Osteocyte (in vitro differentiated cells): Measurements from ENCODE around the gene PBX2. TPM values are rescaled to one million over a fixed set of nuclear protein-coding genes. Genes with fewer than 3 reads are reported as not detected.

ENCODE experiments used
- DNase-seq: peaks from one replicate; pipeline ENCODE4 v3.0.0; 2021; ENCODE audit warnings: mixed read lengths; ENCODE audit not compliant: unreplicated experiment; ENCODE audit errors: extremely low spot score
- H3K27ac Mint-ChIP-seq: one replicate; pipeline ENCODE4 v1.8.0; 2021; ENCODE audit warnings: mild to moderate bottlenecking, mixed read lengths; ENCODE audit not compliant: unreplicated experiment
- H3K27me3 Mint-ChIP-seq: one replicate; pipeline ENCODE4 v1.8.0; 2021; ENCODE audit warnings: mixed read lengths; ENCODE audit not compliant: unreplicated experiment
- H3K36me3 Mint-ChIP-seq: one replicate; pipeline ENCODE4 v1.8.0; 2021; ENCODE audit warnings: mixed read lengths; ENCODE audit not compliant: unreplicated experiment
- H3K4me1 Mint-ChIP-seq: one replicate; pipeline ENCODE4 v1.8.0; 2021; ENCODE audit warnings: mixed read lengths; ENCODE audit not compliant: unreplicated experiment
- H3K4me3 Mint-ChIP-seq: one replicate; pipeline ENCODE4 v1.8.0; 2021; ENCODE audit warnings: mild to moderate bottlenecking, moderate library complexity, mixed read lengths; ENCODE audit not compliant: unreplicated experiment
- H3K9me3 Mint-ChIP-seq: one replicate; pipeline ENCODE4 v1.8.0; 2021; ENCODE audit warnings: mixed read lengths; ENCODE audit not compliant: unreplicated experiment
- CTCF ChIP-seq: fragments of 200-600 bp; sonication (generic); IDR thresholded peaks from 2 replicates; pipeline ENCODE4 v1.5.0; 2021; ENCODE audit warnings: antibody characterized with exemption, mild to moderate bottlenecking, moderate library complexity
- total RNA-seq: library from RNA; stranded (reverse); gene quantifications from 2 replicates; pipeline ENCODE4 v1.2.1, GENCODE V29; 2021

PBX2 gene
- total RNA-seq, 1 donor from 2014 or later = 77.1 TPM

DNA sequence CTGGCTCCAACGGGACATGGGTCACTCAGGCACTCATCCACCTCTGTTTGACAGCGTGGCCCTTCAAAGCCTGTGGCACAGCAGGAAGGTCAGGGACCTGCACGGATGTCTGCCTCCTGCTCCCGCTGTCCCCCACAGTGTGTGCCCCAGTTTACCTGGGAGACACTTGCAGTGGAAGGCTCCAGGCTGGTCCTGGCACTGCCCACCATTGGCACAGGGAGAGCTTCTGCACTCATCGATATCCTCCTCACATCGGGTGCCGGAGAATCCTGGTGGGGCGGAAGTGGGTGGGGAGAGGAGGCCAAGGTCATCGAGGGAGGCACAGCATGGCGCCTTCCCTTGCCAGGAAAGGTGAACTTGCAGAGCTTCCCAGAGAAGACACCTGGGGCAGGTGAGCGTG is 27.0 kb upstream of the PBX2 start:
- no peak for DNase-seq
- Mint-ChIP-seq H3K27me3 (peaks cover 28% of the 10 kb centered on the region), H3K4me1 (no peaks in the 10 kb centered on the region), H3K27ac (no peak overlapping the region), H3K9me3 (no peaks in the 10 kb centered on the region), H3K36me3 (no peaks in the 10 kb centered on the region), H3K4me3 (no peak overlapping the region)
- TF ChIP-seq CTCF = no peak

GRCh38 chr6:32216285-32216684 is 26.3 kb upstream of the PBX2 start:
- Mint-ChIP-seq H3K4me1 (no peaks in the 10 kb centered on the region), H3K36me3 (no peaks in the 10 kb centered on the region), H3K27ac (no peak overlapping the region), H3K27me3 (peaks cover 28% of the 10 kb centered on the region), H3K4me3 (no peak overlapping the region), H3K9me3 (no peaks in the 10 kb centered on the region)
- no peak for TF ChIP-seq CTCF
- no peak for DNase-seq

DNA sequence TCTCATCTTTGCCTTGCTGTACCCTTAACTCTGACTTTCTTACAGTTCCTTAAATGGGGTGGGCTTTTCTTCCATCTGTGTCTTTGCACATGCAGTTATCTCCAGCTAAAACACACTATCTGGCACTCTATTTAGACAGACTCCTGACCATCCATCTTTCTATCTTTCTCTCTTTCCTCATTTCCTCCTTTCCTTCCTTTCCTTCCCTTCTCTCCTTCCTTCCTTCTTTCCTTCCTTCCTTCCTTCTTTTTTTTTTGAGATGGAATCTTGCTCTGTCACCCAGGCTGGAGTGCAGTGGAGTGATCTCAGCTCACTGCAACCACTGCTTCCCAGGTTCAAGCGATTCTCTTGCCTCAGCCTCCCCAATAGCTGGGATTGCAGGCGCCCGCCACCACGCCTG is 25.6 kb upstream of the PBX2 start:
- Mint-ChIP-seq H3K36me3 (no peaks in the 10 kb centered on the region), H3K4me3 (no peak overlapping the region), H3K27ac (no peak overlapping the region), H3K4me1 (no peaks in the 10 kb centered on the region), H3K27me3 (peaks cover 28% of the 10 kb centered on the region), H3K9me3 (no peaks in the 10 kb centered on the region)
- TF ChIP-seq CTCF = no peak
- no peak for DNase-seq

DNA sequence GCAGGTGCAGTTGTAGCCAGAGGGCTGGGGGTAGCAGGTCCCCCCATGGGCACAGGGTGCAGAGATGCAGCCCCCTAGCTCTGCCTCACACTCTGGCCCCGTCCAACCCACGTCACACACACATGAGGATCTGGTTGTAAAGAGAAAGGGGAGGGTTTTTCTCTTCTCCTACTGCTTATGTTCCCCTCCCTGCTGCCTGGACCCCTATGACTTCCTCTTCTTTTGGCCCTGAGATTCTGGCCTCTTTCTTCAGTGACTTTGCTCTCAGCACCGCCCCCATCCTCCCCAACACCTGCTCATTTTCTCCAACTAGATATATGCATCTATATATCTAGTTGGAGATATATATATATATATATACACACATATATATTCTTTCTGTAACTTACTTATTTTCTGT is 24.1 kb upstream of the PBX2 start:
- no peak overlapping the region for H3K27ac Mint-ChIP-seq

GRCh38 chr6:32213649-32214048 is 23.6 kb upstream of the PBX2 start:
- no peaks in the 10 kb centered on the region for H3K36me3 Mint-ChIP-seq

More for the DNA sequence above, 24.1 kb upstream of the PBX2 start:
- Mint-ChIP-seq H3K27me3 (peaks cover 23% of the 10 kb centered on the region), H3K36me3 (no peaks in the 10 kb centered on the region), H3K4me1 (no peaks in the 10 kb centered on the region), H3K4me3 (no peak overlapping the region), H3K9me3 (no peaks in the 10 kb centered on the region)
- TF ChIP-seq CTCF = no peak
- no peak for DNase-seq

More at GRCh38 chr6:32213649-32214048, 23.6 kb upstream of the PBX2 start:
- no peak for TF ChIP-seq CTCF
- no peaks in the 10 kb centered on the region for H3K9me3 Mint-ChIP-seq
- no peak overlapping the region for H3K4me3 Mint-ChIP-seq
- H3K4me1 Mint-ChIP-seq = no peaks in the 10 kb centered on the region
- no peak overlapping the region for H3K27ac Mint-ChIP-seq
- H3K27me3 Mint-ChIP-seq = peaks cover 22% of the 10 kb centered on the region
- DNase-seq = no peak
